H1 (cell line): ENCODE measurements around the gene NFKBIL1. TPM values are rescaled to one million over a fixed set of nuclear protein-coding genes. Genes with fewer than 3 reads are reported as not detected.

ENCODE experiments used
- CTCF ChIA-PET: fragments of 300-600 bp; sonication (Branson Sonifier 250); formaldehyde crosslinking; loops from one replicate; lab custom pipeline; 2021; ENCODE audit not compliant: partially characterized antibody; lab: Charles Lee
- POLR2A ChIA-PET: fragments of 300-600 bp; sonication (Branson Sonifier 250); formaldehyde crosslinking; loops from one replicate; lab custom pipeline; 2021; ENCODE audit warnings: inconsistent platforms; ENCODE audit not compliant: partially characterized antibody; lab: Charles Lee
- DNase-seq, 2 experiments: peaks; one replicate each; pipeline versions ENCODE4 v3.0.0 to v3.0.0-alpha.2; 2010 to 2022; ENCODE audit warnings: low spot score in 2 of 2, low read depth in 1 of 2, mixed read lengths in 1 of 2
- FAIRE-seq: peaks from 2 replicates; lab custom pipeline; 2011; peaks lifted over from hg19 to GRCh38; lab: Jason Lieb, UNC
- H2AFZ ChIP-seq: 2 replicates; pipeline ENCODE4 v1.8.1; 2012; ENCODE audit warnings: low read length, inconsistent platforms
- H2AK5ac ChIP-seq: 2 replicates; pipeline ENCODE4 v1.6.1; 2013; ENCODE audit warnings: low read depth, low read length
- H2BK120ac ChIP-seq: replicated peaks from 2 replicates; pipeline ENCODE3; 2013; ENCODE audit warnings: low read depth, low read length, inconsistent platforms
- H2BK12ac ChIP-seq: 2 replicates; pipeline ENCODE4 v1.6.1; 2013; ENCODE audit warnings: low read depth, low read length
- H2BK15ac ChIP-seq: 2 replicates; pipeline ENCODE4 v1.6.1; 2013; ENCODE audit warnings: low read length
- H2BK20ac ChIP-seq: 2 replicates; pipeline ENCODE4 v1.6.1; 2013; ENCODE audit warnings: low read length
- H2BK5ac ChIP-seq: 2 replicates; pipeline ENCODE4 v1.6.1; 2013; ENCODE audit warnings: low read depth, low read length
- H3K14ac ChIP-seq: 2 replicates; pipeline ENCODE4 v1.6.1; 2013; ENCODE audit warnings: inconsistent platforms; ENCODE audit not compliant: insufficient read length
- H3K18ac ChIP-seq: 2 replicates; pipeline ENCODE4 v1.6.1; 2013; ENCODE audit warnings: low read length; ENCODE audit errors: extremely low read depth
- H3K23ac ChIP-seq: 2 replicates; pipeline ENCODE4 v1.6.1; 2013; ENCODE audit warnings: inconsistent platforms; ENCODE audit not compliant: insufficient read length
- H3K23me2 ChIP-seq: 2 replicates; pipeline ENCODE4 v1.6.1; 2013; ENCODE audit warnings: low read depth, low read length
- H3K27ac ChIP-seq: 2 replicates; pipeline ENCODE4 v1.6.1; 2011; ENCODE audit warnings: low read depth, low read length, inconsistent platforms
- H3K27me3 ChIP-seq, 4 experiments: replicated peaks in 1 of 4; 1 replicate in 1 of 4; 2 replicates in 3 of 4; pipeline versions ENCODE4 v1.6.1 to v1.8.1; 2011 to 2013; ENCODE audit warnings: low read length in 3 of 4, mild to moderate bottlenecking in 3 of 4, inconsistent platforms in 2 of 4, mixed read lengths in 2 of 4, moderate library complexity in 1 of 4; ENCODE audit not compliant: control insufficient read depth in 3 of 4, insufficient read depth in 3 of 4; ENCODE audit errors: extremely low read depth in 1 of 4
- H3K36me3 ChIP-seq, 4 experiments: 2 replicates each; pipeline versions ENCODE4 v1.6.1 to v1.8.1; 2011 to 2013; ENCODE audit warnings: mild to moderate bottlenecking in 4 of 4, low read length in 3 of 4, moderate library complexity in 2 of 4, control low read depth in 1 of 4, inconsistent platforms in 1 of 4; ENCODE audit not compliant: insufficient read depth in 4 of 4, control insufficient read depth in 2 of 4
- H3K4ac ChIP-seq: replicated peaks from 2 replicates; pipeline ENCODE3; 2013; ENCODE audit warnings: low read length, low read depth, mixed read lengths, inconsistent platforms; ENCODE audit not compliant: insufficient read length
- H3K4me1 ChIP-seq, 4 experiments: replicated peaks in 1 of 4; 1 replicate in 1 of 4; 2 replicates in 3 of 4; pipeline versions ENCODE4 v1.6.1 to v1.8.1; 2011 to 2013; ENCODE audit warnings: low read length in 3 of 4, inconsistent platforms in 2 of 4, mixed read lengths in 1 of 4; ENCODE audit not compliant: insufficient read depth in 4 of 4, control insufficient read depth in 3 of 4
- H3K4me2 ChIP-seq, 2 experiments: 2 replicates each; pipeline versions ENCODE4 v1.6.1 to v1.8.1; 2011 to 2013; ENCODE audit warnings: low read depth in 2 of 2, low read length in 2 of 2, control low read depth in 1 of 2, inconsistent platforms in 1 of 2, mild to moderate bottlenecking in 1 of 2; ENCODE audit not compliant: insufficient read depth in 1 of 2
- H3K4me3 ChIP-seq, 4 experiments: fragments of 200-600, 300-600 bp in 1 of 4; sonication (generic), shearing (Covaris generic), sonication (Bioruptor Twin) in 1 of 4; 2 replicates each; pipeline versions ENCODE4 v1.5.1 to v1.8.1; 2011 to 2016; ENCODE audit warnings: low read length in 4 of 4, low read depth in 3 of 4, control low read depth in 2 of 4, inconsistent platforms in 2 of 4, mild to moderate bottlenecking in 2 of 4, mixed read lengths in 1 of 4, moderate library complexity in 1 of 4; ENCODE audit not compliant: insufficient read depth in 2 of 4; ENCODE audit errors: extremely low read depth in 1 of 4
- H3K56ac ChIP-seq: replicated peaks from 2 replicates; pipeline ENCODE3; 2013; ENCODE audit warnings: low read depth, mild to moderate bottlenecking, mixed read lengths, low read length, inconsistent platforms; ENCODE audit not compliant: insufficient read length
- H3K79me1 ChIP-seq: 2 replicates; pipeline ENCODE4 v1.6.1; 2013; ENCODE audit warnings: low read depth, low read length, control low read depth
- H3K79me2 ChIP-seq, 2 experiments: 2 replicates each; pipeline versions ENCODE4 v1.6.1 to v1.8.1; 2012 to 2013; ENCODE audit warnings: low read length in 2 of 2, mild to moderate bottlenecking in 2 of 2, inconsistent platforms in 1 of 2; ENCODE audit not compliant: insufficient read depth in 2 of 2, control insufficient read depth in 1 of 2
- H3K9ac ChIP-seq, 4 experiments: replicated peaks in 1 of 4; 1 replicate in 1 of 4; 2 replicates in 3 of 4; pipeline versions ENCODE4 v1.6.1 to v1.8.1; 2011 to 2013; ENCODE audit warnings: low read depth in 3 of 4, low read length in 3 of 4, control low read depth in 2 of 4, mild to moderate bottlenecking in 2 of 4, moderate library complexity in 2 of 4, inconsistent platforms in 1 of 4; ENCODE audit errors: extremely low read depth in 1 of 4
- H3K9me3 ChIP-seq, 2 experiments: 2 replicates each; pipeline versions ENCODE4 v1.6.1 to v1.8.1; 2012 to 2013; ENCODE audit warnings: mild to moderate bottlenecking in 2 of 2, moderate library complexity in 2 of 2, control low read depth in 1 of 2, inconsistent platforms in 1 of 2, low read depth in 1 of 2, low read length in 1 of 2, mixed read lengths in 1 of 2; ENCODE audit not compliant: insufficient read depth in 2 of 2
- H4K20me1 ChIP-seq, 2 experiments: replicated peaks in 1 of 2; 2 replicates each; pipeline versions ENCODE3 to v1.8.1; 2011 to 2013; ENCODE audit warnings: inconsistent platforms in 2 of 2, low read length in 2 of 2, mild to moderate bottlenecking in 1 of 2; ENCODE audit not compliant: insufficient read depth in 2 of 2, control insufficient read depth in 1 of 2
- H4K5ac ChIP-seq: 2 replicates; pipeline ENCODE4 v1.6.1; 2013; ENCODE audit warnings: low read length, low read depth, mixed read lengths, inconsistent platforms; ENCODE audit not compliant: insufficient read length
- H4K8ac ChIP-seq: 2 replicates; pipeline ENCODE4 v1.8.0; 2013; ENCODE audit warnings: mild to moderate bottlenecking, moderate library complexity, low read length, inconsistent platforms; ENCODE audit not compliant: insufficient read depth; ENCODE audit errors: extremely low read depth
- H4K91ac ChIP-seq: replicated peaks from 2 replicates; pipeline ENCODE3; 2013; ENCODE audit warnings: low read length, mixed read lengths, inconsistent platforms; ENCODE audit not compliant: insufficient read length
- CHD1 ChIP-seq: IDR thresholded peaks from 2 replicates; pipeline ENCODE4 v1.6.1; 2012; ENCODE audit warnings: low read depth, low read length, improper control_type of control experiment
- GABPA ChIP-seq: IDR thresholded peaks from 2 replicates; pipeline ENCODE4 v1.6.1; 2011; ENCODE audit warnings: mild to moderate bottlenecking, low read length, moderate library complexity, borderline replicate concordance; ENCODE audit not compliant: insufficient read depth
- GTF2F1 ChIP-seq: IDR thresholded peaks from 2 replicates; pipeline ENCODE4 v1.6.1; 2012; ENCODE audit warnings: low read depth, low read length, improper control_type of control experiment, borderline replicate concordance
- HDAC6 ChIP-seq: IDR thresholded peaks from one replicate; pipeline ENCODE4 v1.7.1; 2012; ENCODE audit warnings: low read depth, mild to moderate bottlenecking, inconsistent platforms, low read length, moderate library complexity
- JUND ChIP-seq: IDR thresholded peaks from 2 replicates; pipeline ENCODE4 v1.6.1; 2011; ENCODE audit warnings: mild to moderate bottlenecking, improper control_type of control experiment, low read length
- POU5F1 ChIP-seq: IDR thresholded peaks from 2 replicates; pipeline ENCODE4 v1.6.1; 2011; ENCODE audit warnings: low read depth, mild to moderate bottlenecking, low read length, moderate library complexity
- SP2 ChIP-seq: IDR thresholded peaks from 2 replicates; pipeline ENCODE4 v1.6.1; 2012; ENCODE audit warnings: mild to moderate bottlenecking, low read length, inconsistent platforms
- WGBS, 2 experiments: shearing (Covaris generic) in 1 of 2; methylation state at CpG; one replicate each; pipeline versions ENCODE4 v1.1.6 to v1.1.7; 2013 to 2015; ENCODE audit warnings: low lambda C conversion rate in 2 of 2, mixed read lengths in 2 of 2, inconsistent platforms in 1 of 2, low coverage in 1 of 2, missing lambda C conversion rate in 1 of 2; ENCODE audit not compliant: insufficient replicate concordance in 2 of 2, insufficient coverage in 1 of 2, insufficient read length in 1 of 2; ENCODE audit errors: extremely low coverage in 1 of 2, missing lambda C conversion rate in 1 of 2; 5-methylcytosine and 5-hydroxymethylcytosine counted together
- polyA plus RNA-seq, 7 experiments: library from polyadenylated mRNA; depleted of rRNA in 3 of 7; stranded (reverse) in 5 of 7; unstranded in 2 of 7; fragments of >200 nt in 5 of 7; fragments of 200-250 nt in 2 of 7; gene quantifications; 1 replicate in 5 of 7; 2 replicates in 1 of 7; 4 replicates in 1 of 7; pipeline versions ENCODE4 v1.2.1 to v1.2.3, GENCODE V29; 2011 to 2013; ENCODE audit warnings: missing spikeins in 2 of 7, mixed read lengths in 2 of 7
- total RNA-seq: library from RNA; stranded (reverse); fragmentation: NEBNext Ultra II Directional; extraction: Animal tissue kit (Norgen Biotek cat#: 25700); gene quantifications from 2 replicates; pipeline ENCODE4 v1.2.1, GENCODE V29; 2021

Gene NFKBIL1
- total and polyA plus RNA-seq, 2 of the 8 experiments (the other 6 are each of a cell fraction or from before 2014, with no cell fraction given): 7.5 to 11.2 TPM

DNA sequence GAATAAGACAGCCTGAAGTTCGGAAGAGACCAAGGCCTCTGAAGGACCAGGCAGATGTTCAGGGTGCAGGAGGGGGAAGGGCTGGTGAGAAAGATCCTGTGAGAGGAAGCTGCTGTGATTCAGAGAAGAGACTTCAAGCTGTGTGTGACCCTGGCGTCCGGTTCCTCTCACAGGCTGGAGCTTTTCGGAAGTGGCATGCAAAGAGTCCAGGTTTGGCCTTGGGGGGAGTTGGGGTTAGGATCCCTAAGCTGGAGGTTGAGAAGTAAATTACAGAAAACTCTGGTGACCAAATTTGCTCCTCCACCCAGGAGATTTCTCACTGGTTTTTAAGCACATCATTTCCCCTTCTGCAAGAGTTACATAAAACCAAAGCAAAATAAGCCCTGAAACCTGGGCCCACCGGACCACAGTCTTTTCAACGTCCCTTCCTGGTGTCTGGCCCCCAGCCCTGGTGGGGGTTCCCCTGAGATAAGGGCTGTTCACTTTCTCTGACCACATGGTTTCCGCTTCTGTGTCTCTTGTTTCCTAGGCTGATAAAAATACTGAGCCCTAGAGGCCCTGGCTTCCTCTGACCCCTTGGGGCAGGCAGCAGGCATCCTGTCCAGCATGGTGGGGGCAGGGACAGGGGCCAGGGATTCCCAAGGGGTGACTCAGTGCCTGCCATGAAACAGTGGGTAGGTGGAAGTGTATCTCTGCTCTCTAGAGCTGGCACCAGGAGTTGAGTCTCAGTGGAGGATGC lies 12.7 kb downstream of the NFKBIL1 start:
- 88% methylated on average over 7 of the region's 7 CpGs; no CpG with 5 or more reads in 1 of the 2 experiments for WGBS, 2 experiments
- FAIRE-seq: no peak
- no peak for TF ChIP-seq GTF2F1
- TF ChIP-seq HDAC6: no peak
- TF ChIP-seq SP2: no peak
- TF ChIP-seq CHD1: no peak
- no peak for TF ChIP-seq JUND
- TF ChIP-seq POU5F1: no peak
- TF ChIP-seq GABPA: no peak

More for the DNA sequence above, 12.7 kb downstream of the NFKBIL1 start:
- Histone ChIP-seq H2BK20ac (no peak overlapping the region), H3K27me3 (no peaks in the 10 kb centered on the region), H2BK12ac (no peak overlapping the region), H3K9ac (no peak overlapping the region), H4K5ac (no peak overlapping the region), H2BK120ac (no peak overlapping the region), H3K4me3 (no peak overlapping the region), H3K9me3 (no peaks in the 10 kb centered on the region), H3K79me1 (no peaks in the 10 kb centered on the region), H2BK5ac (peak overlapping the region; percentile 60; the same call in 1 of the 2 replicates), H2AFZ (no peak overlapping the region), H3K14ac (no peak overlapping the region), H3K36me3 (peaks cover 2 to 15% (median 5%) of the 10 kb centered on the region in 4 experiments; a peak in 5 of 8 replicates), H4K8ac (peak overlapping the region; percentile 48; the same call in 1 of the 2 replicates), H3K18ac (no peak overlapping the region), H4K20me1 (no peaks in the 10 kb centered on the region), H3K23ac (no peak overlapping the region), H2AK5ac (no peak overlapping the region), H3K79me2 (no peaks in the 10 kb centered on the region), H3K4me1 (no peaks in the 10 kb centered on the region), H3K4ac (no peak overlapping the region), H3K4me2 (no peak overlapping the region), H3K27ac (no peak overlapping the region), H3K23me2 (no peaks in the 10 kb centered on the region), H3K56ac (no peak overlapping the region), H4K91ac (no peak overlapping the region), H2BK15ac (no peak overlapping the region)
- no peak for DNase-seq
- POLR2A ChIA-PET: interaction anchor here (1.1 to 10.9 kb wide), 4 partner anchors 11 to 21 kb away, joined by 3 to 110 read pairs (median 6); partner anchors contain the start of genes DDX39B, LTB and TNF
- CTCF ChIA-PET: interaction anchor here (1.6 to 24.7 kb wide), 4 partner anchors 14 to 41 kb away, joined by 5 to 613 read pairs (median 6); partner anchors contain the start of genes ATP6V1G2, LST1 and NCR3
